ENCODE data around the gene MRPL21.
A peak's percentile ranks its signal among the peaks of the same experiment; 100 is the strongest.

The MRPL21 gene

DNA sequence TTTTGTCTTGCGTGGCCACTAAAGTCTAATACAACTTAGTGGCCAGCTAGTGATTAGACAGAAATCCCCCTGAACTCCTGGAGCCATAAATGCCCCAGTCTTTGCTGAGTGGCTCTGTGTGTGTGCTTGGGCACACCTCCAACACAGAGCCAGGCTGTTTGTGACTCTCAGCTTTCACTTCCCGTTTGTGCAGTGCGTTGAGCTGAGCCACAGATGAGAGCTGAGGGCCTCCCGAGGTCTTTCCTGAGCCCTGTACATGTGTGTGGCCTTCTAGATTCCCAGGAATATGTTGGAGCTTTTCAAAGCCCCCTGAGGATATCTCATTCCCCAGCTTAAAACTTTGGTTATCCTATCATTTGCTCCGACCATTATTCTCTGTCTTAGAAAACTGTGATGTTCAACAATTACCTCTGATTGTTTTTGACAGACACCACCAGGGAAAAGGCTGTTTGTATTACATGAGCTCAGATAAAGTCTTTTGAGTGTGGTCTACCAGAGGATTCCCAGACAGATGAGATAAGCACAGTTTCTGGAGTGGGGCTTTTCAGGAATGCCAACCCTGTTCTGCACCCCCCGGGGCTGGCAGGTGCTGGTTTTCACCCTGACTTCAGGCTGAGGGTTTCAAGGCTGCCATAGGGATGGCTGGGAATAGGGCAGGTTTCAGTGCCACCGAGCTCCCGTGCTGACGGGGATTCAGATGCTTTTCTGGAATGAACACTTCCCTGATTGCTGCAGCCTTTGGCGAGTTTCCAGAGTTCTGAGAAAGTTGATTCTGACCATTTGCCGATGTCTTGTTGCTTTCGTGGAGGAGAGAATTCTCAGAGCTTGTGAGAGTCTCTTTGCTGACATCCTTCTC is 23.9 kb upstream of the MRPL21 start:
- Histone ChIP-seq H2AK5ac (ENCODE audit: low read length) (no peak overlapping the region), H2BK12ac (ENCODE audit: low read length) (no peak overlapping the region), H3K79me2 (ENCODE audit: control insufficient read depth, insufficient read depth, low read length, poor library complexity) (no peaks in the 10 kb centered on the region), H4K91ac (ENCODE audit: low read depth, low read length) (no peak overlapping the region), H3K79me1 (ENCODE audit: low read length) (no peaks in the 10 kb centered on the region), H3K9me3 (ENCODE audit: insufficient read depth, low read depth, low read length) (peaks cover 1% of the 10 kb centered on the region), H3K23ac (ENCODE audit: low read length) (no peak overlapping the region), H4K8ac (ENCODE audit: low read depth, low read length) (no peak overlapping the region), H3K4me2 (ENCODE audit: low read length) (no peak overlapping the region), H3K9ac (ENCODE audit: low read length) (no peak overlapping the region), H3K27ac (ENCODE audit: low read depth, low read length) (no peak overlapping the region), H3K4ac (ENCODE audit: low read depth, low read length) (no peak overlapping the region), H4K12ac (ENCODE audit: low read depth, low read length) (no peak overlapping the region), H2BK5ac (ENCODE audit: low read depth, low read length, poor library complexity) (no peak overlapping the region), H3K4me3 (ENCODE audit: low read depth, low read length) (no peak overlapping the region), H3K4me1 (ENCODE audit: control insufficient read depth in 1 of 2, insufficient read depth in 2 of 2, low read length in 2 of 2) (no peaks in the 10 kb centered on the region), H3K14ac (ENCODE audit: low read length) (no peak overlapping the region), H3K27me3 (ENCODE audit: insufficient read depth, low read length) (no peaks in the 10 kb centered on the region), H2AFZ (ENCODE audit: insufficient read depth, low read length, poor library complexity) (no peak overlapping the region), H2BK120ac (ENCODE audit: insufficient read depth, low read length, poor library complexity) (no peak overlapping the region), H3K36me3 (ENCODE audit: control insufficient read depth in 1 of 2, insufficient read depth in 2 of 2, low read length in 2 of 2) (peaks cover 33 to 42% of the 10 kb centered on the region in 2 experiments), H3K18ac (ENCODE audit: low read length) (no peak overlapping the region)
- no CpG with 5 or more reads among the region's 12 CpGs for WGBS (ENCODE audit: extremely low coverage, insufficient coverage, insufficient read length)
- peak in 1 of 2 donors; percentile 9 for DNase-seq

DNA sequence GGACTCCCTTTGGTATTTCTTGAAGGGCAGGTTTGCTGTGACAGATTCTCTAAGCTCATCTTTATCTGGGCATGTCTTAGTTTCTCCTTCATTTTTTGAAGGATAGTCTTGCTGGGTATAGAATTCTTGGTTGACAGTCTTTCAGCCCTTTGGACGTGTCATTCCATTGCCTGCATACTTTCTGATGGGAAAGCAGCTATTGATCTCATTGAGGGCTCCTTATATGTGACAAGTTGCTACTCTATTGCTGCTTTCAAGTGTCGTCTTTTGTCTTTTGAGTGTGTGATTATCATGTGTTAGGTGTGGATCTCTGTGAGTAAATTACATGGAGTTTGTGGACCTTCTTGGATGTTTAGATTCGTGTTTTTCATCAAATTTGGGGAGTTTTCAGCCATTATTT is 22.0 kb upstream of the MRPL21 start:
- no peak overlapping the region for H2AK5ac ChIP-seq (ENCODE audit: low read length)
- no peak overlapping the region for H2BK12ac ChIP-seq (ENCODE audit: low read length)
- no peak overlapping the region for H2BK5ac ChIP-seq (ENCODE audit: low read depth, low read length, poor library complexity)
- no peak overlapping the region for H4K91ac ChIP-seq (ENCODE audit: low read depth, low read length)
- no peak overlapping the region for H3K23ac ChIP-seq (ENCODE audit: low read length)
- WGBS (ENCODE audit: extremely low coverage, insufficient coverage, insufficient read length), result no CpG with 5 or more reads among the region's 3 CpGs
- DNase-seq, result no peak
- H3K4ac ChIP-seq (ENCODE audit: low read depth, low read length), result no peak overlapping the region
- no peak overlapping the region for H2BK120ac ChIP-seq (ENCODE audit: insufficient read depth, low read length, poor library complexity)
- no peak overlapping the region for H3K9ac ChIP-seq (ENCODE audit: low read length)
- H3K14ac ChIP-seq (ENCODE audit: low read length), result no peak overlapping the region
- no peaks in the 10 kb centered on the region for H3K79me1 ChIP-seq (ENCODE audit: low read length)
- no peaks in the 10 kb centered on the region for H3K4me1 ChIP-seq (ENCODE audit: control insufficient read depth in 1 of 2, insufficient read depth in 2 of 2, low read length in 2 of 2)
- no peaks in the 10 kb centered on the region for H3K27me3 ChIP-seq (ENCODE audit: insufficient read depth, low read length)
- H4K8ac ChIP-seq (ENCODE audit: low read depth, low read length), result no peak overlapping the region
- no peak overlapping the region for H3K27ac ChIP-seq (ENCODE audit: low read depth, low read length)
- H3K36me3 ChIP-seq (ENCODE audit: control insufficient read depth in 1 of 2, insufficient read depth in 2 of 2, low read length in 2 of 2), result peaks cover 28 to 36% of the 10 kb centered on the region in 2 experiments
- no peaks in the 10 kb centered on the region for H3K79me2 ChIP-seq (ENCODE audit: control insufficient read depth, insufficient read depth, low read length, poor library complexity)
- H3K4me3 ChIP-seq (ENCODE audit: low read depth, low read length), result no peak overlapping the region
- no peak overlapping the region for H4K12ac ChIP-seq (ENCODE audit: low read depth, low read length)
- no peak overlapping the region for H3K18ac ChIP-seq (ENCODE audit: low read length)
- no peak overlapping the region for H2AFZ ChIP-seq (ENCODE audit: insufficient read depth, low read length, poor library complexity)
- H3K9me3 ChIP-seq (ENCODE audit: insufficient read depth, low read depth, low read length), result peaks cover 1% of the 10 kb centered on the region
- no peak overlapping the region for H3K4me2 ChIP-seq (ENCODE audit: low read length)

DNA sequence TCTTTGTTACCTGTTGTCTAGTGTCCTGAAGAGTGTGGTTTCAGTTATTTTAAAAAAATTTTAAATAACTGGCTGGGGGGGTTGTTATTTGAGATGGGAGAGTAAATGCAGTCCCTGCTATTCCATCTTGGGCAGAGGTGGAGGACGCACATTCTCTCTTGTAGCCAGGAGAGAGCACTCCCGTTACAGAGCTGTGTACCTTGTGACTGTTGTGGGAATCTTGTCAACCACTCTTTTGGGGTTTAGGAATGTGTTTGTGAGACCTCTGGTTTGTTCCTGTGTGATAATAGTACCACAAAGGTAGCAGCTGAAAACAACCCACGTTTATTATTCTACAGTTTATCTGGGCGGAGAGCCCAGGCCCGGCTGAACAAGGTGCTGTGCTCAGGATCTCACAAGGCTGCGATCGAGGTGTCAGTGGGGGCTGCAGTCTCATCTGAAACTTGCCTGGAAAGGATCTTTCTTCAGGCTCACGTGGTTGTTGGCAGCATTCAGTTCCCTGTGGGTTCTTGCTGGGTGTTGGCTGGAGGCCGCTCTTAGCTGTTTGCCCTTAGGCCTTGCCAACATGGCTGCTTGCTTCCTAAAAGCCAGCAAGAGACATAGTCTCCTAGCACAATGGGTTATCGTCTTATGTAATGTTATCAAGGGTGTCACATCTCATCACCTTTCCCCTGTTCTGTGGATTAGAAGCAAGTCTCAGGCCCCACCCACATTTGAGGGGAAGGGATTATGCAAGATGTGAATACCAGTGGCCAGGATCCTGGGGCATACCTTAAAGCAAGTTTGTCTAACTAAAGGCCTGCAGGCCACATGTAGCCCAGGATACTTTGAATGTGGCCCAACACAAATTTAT is 20.7 kb upstream of the MRPL21 start:
- H4K91ac ChIP-seq (ENCODE audit: low read depth, low read length), result no peak overlapping the region
- no peak overlapping the region for H2BK5ac ChIP-seq (ENCODE audit: low read depth, low read length, poor library complexity)
- no peaks in the 10 kb centered on the region for H3K4me1 ChIP-seq (ENCODE audit: control insufficient read depth in 1 of 2, insufficient read depth in 2 of 2, low read length in 2 of 2)
- H3K9ac ChIP-seq (ENCODE audit: low read length), result no peak overlapping the region
- no peak overlapping the region for H4K12ac ChIP-seq (ENCODE audit: low read depth, low read length)
- no peaks in the 10 kb centered on the region for H3K79me1 ChIP-seq (ENCODE audit: low read length)
- H4K8ac ChIP-seq (ENCODE audit: low read depth, low read length), result no peak overlapping the region
- no peak overlapping the region for H3K23ac ChIP-seq (ENCODE audit: low read length)
- H3K36me3 ChIP-seq (ENCODE audit: control insufficient read depth in 1 of 2, insufficient read depth in 2 of 2, low read length in 2 of 2), result peaks cover 19 to 31% of the 10 kb centered on the region in 2 experiments
- peak; percentile 96 for DNase-seq
- no peak overlapping the region for H3K18ac ChIP-seq (ENCODE audit: low read length)
- H3K4ac ChIP-seq (ENCODE audit: low read depth, low read length), result no peak overlapping the region
- no peak overlapping the region for H2AFZ ChIP-seq (ENCODE audit: insufficient read depth, low read length, poor library complexity)
- H3K9me3 ChIP-seq (ENCODE audit: insufficient read depth, low read depth, low read length), result peaks cover 1% of the 10 kb centered on the region
- H3K4me2 ChIP-seq (ENCODE audit: low read length), result no peak overlapping the region
- H2AK5ac ChIP-seq (ENCODE audit: low read length), result no peak overlapping the region
- no peaks in the 10 kb centered on the region for H3K27me3 ChIP-seq (ENCODE audit: insufficient read depth, low read length)
- no peaks in the 10 kb centered on the region for H3K79me2 ChIP-seq (ENCODE audit: control insufficient read depth, insufficient read depth, low read length, poor library complexity)
- no peak overlapping the region for H3K27ac ChIP-seq (ENCODE audit: low read depth, low read length)
- WGBS (ENCODE audit: extremely low coverage, insufficient coverage, insufficient read length), result no CpG with 5 or more reads among the region's 10 CpGs
- no peak overlapping the region for H2BK12ac ChIP-seq (ENCODE audit: low read length)
- no peak overlapping the region for H2BK120ac ChIP-seq (ENCODE audit: insufficient read depth, low read length, poor library complexity)
- no peak overlapping the region for H3K14ac ChIP-seq (ENCODE audit: low read length)
- H3K4me3 ChIP-seq (ENCODE audit: low read depth, low read length), result no peak overlapping the region

DNA sequence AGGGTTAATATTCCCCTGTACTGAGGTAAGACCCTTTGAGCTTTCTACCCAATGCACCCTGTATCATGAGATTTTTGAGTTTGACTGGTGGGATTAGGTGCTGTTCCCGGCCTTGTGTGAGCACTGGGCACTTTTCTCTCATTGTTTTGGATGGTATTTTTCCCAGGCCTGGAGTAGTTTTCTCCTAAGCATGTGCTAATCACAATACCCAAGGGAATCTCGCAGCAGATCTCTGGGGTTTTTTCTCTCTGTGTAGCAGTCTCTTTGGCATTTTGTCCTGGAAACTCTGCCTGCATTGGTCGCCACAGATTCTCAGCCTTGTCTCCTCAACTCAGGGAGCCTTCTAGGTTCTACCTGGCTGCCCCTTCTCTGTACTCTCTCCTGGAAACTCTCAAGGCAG is 20.0 kb upstream of the MRPL21 start:
- peak; percentile 38 to 42 for DNase-seq
- Histone ChIP-seq H2BK12ac (ENCODE audit: low read length) (no peak overlapping the region), H4K91ac (ENCODE audit: low read depth, low read length) (no peak overlapping the region), H3K4me3 (ENCODE audit: low read depth, low read length) (no peak overlapping the region), H3K14ac (ENCODE audit: low read length) (no peak overlapping the region), H3K23ac (ENCODE audit: low read length) (no peak overlapping the region), H3K79me1 (ENCODE audit: low read length) (no peaks in the 10 kb centered on the region), H4K8ac (ENCODE audit: low read depth, low read length) (no peak overlapping the region), H2AK5ac (ENCODE audit: low read length) (no peak overlapping the region), H3K4ac (ENCODE audit: low read depth, low read length) (no peak overlapping the region), H3K4me1 (ENCODE audit: control insufficient read depth in 1 of 2, insufficient read depth in 2 of 2, low read length in 2 of 2) (no peaks in the 10 kb centered on the region), H3K18ac (ENCODE audit: low read length) (no peak overlapping the region), H3K79me2 (ENCODE audit: control insufficient read depth, insufficient read depth, low read length, poor library complexity) (no peaks in the 10 kb centered on the region), H3K27ac (ENCODE audit: low read depth, low read length) (no peak overlapping the region), H2BK5ac (ENCODE audit: low read depth, low read length, poor library complexity) (no peak overlapping the region), H3K9me3 (ENCODE audit: insufficient read depth, low read depth, low read length) (peaks cover 1% of the 10 kb centered on the region), H4K12ac (ENCODE audit: low read depth, low read length) (no peak overlapping the region), H2BK120ac (ENCODE audit: insufficient read depth, low read length, poor library complexity) (no peak overlapping the region), H2AFZ (ENCODE audit: insufficient read depth, low read length, poor library complexity) (no peak overlapping the region), H3K36me3 (ENCODE audit: control insufficient read depth in 1 of 2, insufficient read depth in 2 of 2, low read length in 2 of 2) (peaks cover 17 to 29% of the 10 kb centered on the region in 2 experiments), H3K4me2 (ENCODE audit: low read length) (no peak overlapping the region), H3K27me3 (ENCODE audit: insufficient read depth, low read length) (no peaks in the 10 kb centered on the region), H3K9ac (ENCODE audit: low read length) (no peak overlapping the region)
- no CpG with 5 or more reads among the region's 3 CpGs for WGBS (ENCODE audit: extremely low coverage, insufficient coverage, insufficient read length)

Measured in trophoblast cell (in vitro differentiated cells and primary cell).